Upper lobe of left lung (tissue), 6 donors: ENCODE measurements around the gene AGAP1. TPM values are rescaled to one million over a fixed set of nuclear protein-coding genes. Genes with fewer than 3 reads are reported as not detected.

Experiments
- ATAC-seq, 2 donors: fragments of 200-7000 bp; cut with Tn5 transposase; one replicate each; pipeline ENCODE4 v1.9.1; 2022; ENCODE audit warnings: mild to moderate bottlenecking in 2 of 2, moderate library complexity in 2 of 2; ENCODE audit not compliant: low FRiP score in 2 of 2
- DNase-seq, 2 donors: peaks; one replicate each; pipeline ENCODE4 v3.0.0-alpha.2; 2019 to 2020
- H3K27ac ChIP-seq, 4 donors: fragments of 200-600 bp; sonication (generic); one replicate each; pipeline ENCODE4 v1.5.1; 2016 to 2019
- H3K27me3 ChIP-seq, 4 donors: fragments of 200-600 bp; sonication (generic); one replicate each; pipeline ENCODE4 v1.5.1; 2017 to 2019
- H3K36me3 ChIP-seq, 4 donors: fragments of 200-600 bp; sonication (generic); one replicate each; pipeline ENCODE4 v1.5.1; 2016 to 2019
- H3K4me1 ChIP-seq, 4 donors: fragments of 200-600 bp; sonication (generic); one replicate each; pipeline ENCODE4 v1.5.1; 2018 to 2019
- H3K4me3 ChIP-seq, 4 donors: fragments of 200-600 bp; sonication (generic); one replicate each; pipeline ENCODE4 v1.5.1; 2017 to 2019; ENCODE audit warnings: mild to moderate bottlenecking in 2 of 4, moderate library complexity in 1 of 4
- H3K9me3 ChIP-seq, 4 donors: fragments of 200-600 bp; sonication (generic); one replicate each; pipeline ENCODE4 v1.5.1; 2018 to 2019
- CTCF ChIP-seq, 6 experiments: fragments of 450-650 bp in 4 of 6; fragments of 200-600 bp in 2 of 6; sonication (generic) in 2 of 6; IDR thresholded peaks; one replicate each; pipeline ENCODE4 v1.5.1; 2016 to 2019; ENCODE audit warnings: antibody characterized with exemption in 6 of 6
- EP300 ChIP-seq, 4 donors: sonication (generic); formaldehyde crosslinking; IDR thresholded peaks; one replicate each; pipeline ENCODE4 v1.5.1; 2017; ENCODE audit warnings: antibody characterized with exemption in 4 of 4, control low read depth in 2 of 4
- POLR2A ChIP-seq, 4 donors: fragments of 450-650 bp; IDR thresholded peaks; one replicate each; pipeline ENCODE4 v1.5.1; 2016 to 2017; ENCODE audit warnings: antibody characterized with exemption in 4 of 4, mild to moderate bottlenecking in 2 of 4
- POLR2AphosphoS5 ChIP-seq, 2 donors: sonication (generic); formaldehyde crosslinking; IDR thresholded peaks; one replicate each; pipeline ENCODE4 v1.5.1; 2017; ENCODE audit warnings: antibody characterized with exemption in 2 of 2
- WGBS, 2 donors: methylation state at CpG; one replicate each; pipeline ENCODE4 v1.1.5; 2017 to 2018; 5-methylcytosine and 5-hydroxymethylcytosine counted together
- total RNA-seq, 6 donors: library from RNA; depleted of rRNA in 4 of 6; stranded (reverse); fragments of >200 nt in 4 of 6; gene quantifications; one replicate each; pipeline versions ENCODE4 v1.1.0 to v1.2.1, GENCODE V29; 2016 to 2021
- donor health status: DM: no; HTN: no; CAD: no; lungs with moderate emphysema.
- donor health status: DM: no; HTN: yes; CAD: no; lungs with severe emphysema.

Gene AGAP1
- total RNA-seq, 6 donors from 2014 or later = 25.5 to 45.1 (median 30.7) TPM

- ATAC-seq (no peak), DNase-seq (no peak)
- Histone ChIP-seq H3K4me3 (no peak overlapping the region), H3K9me3 (no peaks in the 10 kb centered on the region), H3K27me3 (no peaks in the 10 kb centered on the region), H3K36me3 (peaks cover 0 to 13% (median 2%) of the 10 kb centered on the region in 4 donors), H3K4me1 (no peaks in the 10 kb centered on the region), H3K27ac (no peak overlapping the region)
- TF ChIP-seq CTCF (IDR thresholded peaks at IDR 0.05) (no peak), POLR2AphosphoS5 (IDR thresholded peaks at IDR 0.05) (no peak), EP300 (IDR thresholded peaks at IDR 0.05) (no peak), POLR2A (IDR thresholded peaks at IDR 0.05) (no peak)
- WGBS, 2 donors = 89 to 94% methylated on average over 4 of the region's 4 CpGs
These were observed 259.0 kb downstream of the AGAP1 start for GRCh38 chr2:235752846-235753245.

GRCh38 chr2:235754357-235755207 lies 260.7 kb downstream of the AGAP1 start:
- H3K27ac ChIP-seq = no peak overlapping the region
- DNase-seq = peak in 1 of 2 donors; percentile 55
- no peaks in the 10 kb centered on the region for H3K9me3 ChIP-seq
- TF ChIP-seq POLR2AphosphoS5 (IDR thresholded peaks at IDR 0.05) (no peak), POLR2A (IDR thresholded peaks at IDR 0.05) (no peak), EP300 (IDR thresholded peaks at IDR 0.05) (no peak), CTCF (IDR thresholded peaks at IDR 0.05) (no peak)
- no peaks in the 10 kb centered on the region for H3K27me3 ChIP-seq
- ATAC-seq = no peak
- no peak overlapping the region for H3K4me3 ChIP-seq
- H3K4me1 ChIP-seq = no peaks in the 10 kb centered on the region
- WGBS, 2 donors = 81 to 90% methylated on average over 20 to 21 of the region's 21 CpGs
- H3K36me3 ChIP-seq = peaks cover 0 to 13% (median 2%) of the 10 kb centered on the region in 4 donors

- TF ChIP-seq EP300 (IDR thresholded peaks at IDR 0.05) = no peak
- no peak for TF ChIP-seq CTCF (IDR thresholded peaks at IDR 0.05)
- TF ChIP-seq POLR2A (IDR thresholded peaks at IDR 0.05) = no peak
- no peak for TF ChIP-seq POLR2AphosphoS5 (IDR thresholded peaks at IDR 0.05)
- ATAC-seq (no peak), DNase-seq (no peak)
- Histone ChIP-seq H3K27me3 (no peaks in the 10 kb centered on the region), H3K36me3 (peaks cover 0 to 5% (median 0%) of the 10 kb centered on the region in 4 donors), H3K27ac (no peak overlapping the region), H3K9me3 (no peaks in the 10 kb centered on the region), H3K4me3 (no peak overlapping the region), H3K4me1 (no peaks in the 10 kb centered on the region)
- WGBS, 2 donors = 77 to 89% methylated on average over 5 to 10 of the region's 10 CpGs
These were observed 262.6 kb downstream of the AGAP1 start for GRCh38 chr2:235756491-235756890.

GRCh38 chr2:235757212-235757611 lies 263.4 kb downstream of the AGAP1 start:
- no peak for TF ChIP-seq EP300 (IDR thresholded peaks at IDR 0.05)
- no peak for TF ChIP-seq POLR2AphosphoS5 (IDR thresholded peaks at IDR 0.05)
- TF ChIP-seq POLR2A (IDR thresholded peaks at IDR 0.05) = no peak
- TF ChIP-seq CTCF (IDR thresholded peaks at IDR 0.05) = no peak
- Histone ChIP-seq H3K9me3 (no peaks in the 10 kb centered on the region), H3K27ac (no peak overlapping the region), H3K36me3 (peaks cover 0 to 2% (median under 1%) of the 10 kb centered on the region in 4 donors), H3K27me3 (no peaks in the 10 kb centered on the region), H3K4me1 (no peaks in the 10 kb centered on the region), H3K4me3 (no peak overlapping the region)
- 91% methylated on average over 6 of the region's 6 CpGs for WGBS, 2 donors
- no peak for DNase-seq
- ATAC-seq = peak in 1 of 2 donors; percentile 26
